ENCODE results near the gene OGDH. TPM values are rescaled to one million over a fixed set of nuclear protein-coding genes. Genes with fewer than 3 reads are reported as not detected.
"Not testable (repeated sequence)": the region's sequence is repeated elsewhere in the genome, so short reads cannot be mapped to it uniquely, and the experiment has no call there.

OGDH gene
- total RNA-seq = 75.7 and 99.7 TPM in 2 replicates

GRCh38 chr7:44606341-44607140, at the start of gene OGDH:
Gene OGDH (plus strand): TSS chr7:44606627. CDS start chr7:44624344, 17,717 bp downstream.
- H3K4me3 ChIP-seq (ENCODE audit: low read depth, low read length) = peak within 1 kb of the TSS; percentile 82
- no peak for TF ChIP-seq CTCF (IDR thresholded peaks at IDR 0.05; ENCODE audit: insufficient read depth, low read depth, low read length)
- peak; percentile 100 for DNase-seq (ENCODE audit: low read depth)

- TF ChIP-seq CTCF (IDR thresholded peaks at IDR 0.05; ENCODE audit: insufficient read depth, low read depth, low read length) = no peak
- DNase-seq (ENCODE audit: low read depth) = no peak
- no peak overlapping the region for H3K4me3 ChIP-seq (ENCODE audit: low read depth, low read length)
Measured at GRCh38 chr7:44557485-44557884, 48.9 kb upstream of the OGDH start.

- no peak for DNase-seq (ENCODE audit: low read depth)
Measured at GRCh38 chr7:44559485-44559884, 46.9 kb upstream of the OGDH start.

GRCh38 chr7:44561481-44561880, 44.9 kb upstream of the OGDH start:
- no peak overlapping the region for H3K4me3 ChIP-seq (ENCODE audit: low read depth, low read length)
- no peak for TF ChIP-seq CTCF (IDR thresholded peaks at IDR 0.05; ENCODE audit: insufficient read depth, low read depth, low read length)
- DNase-seq (ENCODE audit: low read depth) = no peak

More at GRCh38 chr7:44559485-44559884, 46.9 kb upstream of the OGDH start:
- no peak for TF ChIP-seq CTCF (IDR thresholded peaks at IDR 0.05; ENCODE audit: insufficient read depth, low read depth, low read length)
- H3K4me3 ChIP-seq (ENCODE audit: low read depth, low read length) = no peak overlapping the region

GRCh38 chr7:44561962-44562621, 44.3 kb upstream of the OGDH start:
- no peak overlapping the region for H3K4me3 ChIP-seq (ENCODE audit: low read depth, low read length)
- no peak for TF ChIP-seq CTCF (IDR thresholded peaks at IDR 0.05; ENCODE audit: insufficient read depth, low read depth, low read length)
- DNase-seq (ENCODE audit: low read depth) = peak; percentile 71

DNA sequence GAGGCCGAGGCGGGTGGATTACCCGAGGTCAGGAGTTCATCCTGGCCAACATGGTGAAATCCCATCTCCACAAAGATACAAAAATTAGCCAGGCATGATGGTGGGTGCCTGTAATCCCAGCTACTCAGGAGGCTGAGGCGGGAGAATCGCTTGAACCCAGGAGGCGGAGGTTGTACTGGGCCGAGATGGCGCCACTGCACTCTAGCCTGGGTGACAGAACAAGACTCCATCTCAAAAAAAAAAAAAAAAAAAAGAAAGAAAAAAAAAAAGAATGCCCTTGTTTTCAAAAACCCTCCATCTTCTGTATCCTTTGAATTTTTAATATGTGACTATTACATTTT, 43.8 kb upstream of the OGDH start:
- not testable (repeated sequence) for H3K4me3 ChIP-seq (ENCODE audit: low read depth, low read length)

GRCh38 chr7:44563171-44563679, 43.2 kb upstream of the OGDH start:
- TF ChIP-seq CTCF (IDR thresholded peaks at IDR 0.05; ENCODE audit: insufficient read depth, low read depth, low read length) = no peak

More for the DNA sequence above, 43.8 kb upstream of the OGDH start:
- DNase-seq (ENCODE audit: low read depth) = not testable (repeated sequence)

More at GRCh38 chr7:44563171-44563679, 43.2 kb upstream of the OGDH start:
- H3K4me3 ChIP-seq (ENCODE audit: low read depth, low read length) = no peak overlapping the region
- DNase-seq (ENCODE audit: low read depth) = no peak
